Hindlimb muscle (tissue), 1 donor: ENCODE measurements around the gene EVC2. TPM values are rescaled to one million over a fixed set of nuclear protein-coding genes. Genes with fewer than 3 reads are reported as not detected.

Experiments
- polyA plus RNA-seq: library from polyadenylated mRNA; unstranded; fragments of 120-200 nt; gene quantifications from one replicate; pipeline ENCODE4 v1.2.1, GENCODE V29; 2013; ENCODE audit not compliant: insufficient read length

Gene EVC2
- polyA plus RNA-seq, 1 donor, result 4.0 TPM

Other genes starting within 250 kb of the EVC2 start
- 17.2 TPM for gene EVC, start 2.6 kb upstream of the EVC2 start, polyA plus RNA-seq
- 18.8 TPM for gene CRMP1, start 184.5 kb upstream of the EVC2 start, polyA plus RNA-seq